Gastroesophageal sphincter (tissue), 4 donors: ENCODE measurements around the gene NPAS1. TPM values are rescaled to one million over a fixed set of nuclear protein-coding genes. Genes with fewer than 3 reads are reported as not detected.

Experiments used
- ATAC-seq: fragments of 150-250 bp; one replicate; pipeline ENCODE4 v1.9.1; 2016; ENCODE audit warnings: mild to moderate bottlenecking, moderate library complexity
- H3K27ac ChIP-seq, 4 donors: fragments of 200-600 bp; sonication (generic) in 3 of 4; 1 replicate in 3 of 4; 2 replicates in 1 of 4; pipeline ENCODE4 v1.5.1; 2016 to 2019
- H3K27me3 ChIP-seq: fragments of 200-600 bp; sonication (generic); one replicate; pipeline ENCODE4 v1.5.1; 2019
- H3K36me3 ChIP-seq, 2 donors: fragments of 200-600 bp; sonication (generic); one replicate each; pipeline ENCODE4 v1.5.1; 2019; ENCODE audit warnings: control low read depth in 1 of 2
- H3K4me1 ChIP-seq, 3 donors: fragments of 200-600 bp; sonication (generic); 1 replicate in 2 of 3; 2 replicates in 1 of 3; pipeline ENCODE4 v1.5.1; 2016 to 2019; ENCODE audit warnings: control low read depth in 2 of 3
- H3K4me3 ChIP-seq, 2 donors: fragments of 200-600 bp; sonication (generic); one replicate each; pipeline ENCODE4 v1.5.1; 2019; ENCODE audit warnings: mild to moderate bottlenecking in 1 of 2, moderate library complexity in 1 of 2
- H3K9me3 ChIP-seq, 3 donors: fragments of 200-600 bp; sonication (generic); one replicate each; pipeline ENCODE4 v1.5.1; 2017 to 2019; ENCODE audit warnings: control low read depth in 2 of 3
- CTCF ChIP-seq, 4 experiments: fragments of 200-600 bp in 2 of 4; fragments of 450-650 bp in 2 of 4; sonication (generic) in 1 of 4; IDR thresholded peaks; one replicate each; pipeline ENCODE4 v1.5.1; 2017 to 2019; ENCODE audit warnings: antibody characterized with exemption in 4 of 4, mild to moderate bottlenecking in 2 of 4, moderate library complexity in 2 of 4
- EP300 ChIP-seq: sonication (generic); formaldehyde crosslinking; IDR thresholded peaks from one replicate; pipeline ENCODE4 v1.6.1; 2017; ENCODE audit warnings: antibody characterized with exemption, mild to moderate bottlenecking
- POLR2A ChIP-seq, 2 donors: fragments of 450-650 bp; IDR thresholded peaks; one replicate each; pipeline ENCODE4 v1.6.1; 2017; ENCODE audit warnings: antibody characterized with exemption in 2 of 2, mild to moderate bottlenecking in 2 of 2, moderate library complexity in 1 of 2
- POLR2AphosphoS5 ChIP-seq: sonication (generic); formaldehyde crosslinking; IDR thresholded peaks from one replicate; pipeline ENCODE4 v1.6.1; 2017; ENCODE audit warnings: antibody characterized with exemption
- WGBS, 2 donors: methylation state at CpG; one replicate each; pipeline ENCODE4 v1.1.5; 2018; ENCODE audit warnings: low coverage in 1 of 2; 5-methylcytosine and 5-hydroxymethylcytosine counted together
- total RNA-seq, 4 donors: library from RNA; depleted of rRNA; stranded (reverse); fragments of >200 nt; gene quantifications; one replicate each; pipeline ENCODE4 v1.1.0, GENCODE V29; 2016

Gene NPAS1
- total RNA-seq, 4 donors from 2014 or later: 0.85 TPM; not detected in 3

- TF ChIP-seq CTCF (IDR thresholded peaks at IDR 0.05) (no peak), POLR2A (IDR thresholded peaks at IDR 0.05) (no peak), EP300 (no peak), POLR2AphosphoS5 (no peak)
- no peaks in the 10 kb centered on the region for H3K9me3 ChIP-seq
- no peaks in the 10 kb centered on the region for H3K27me3 ChIP-seq
- no peak for ATAC-seq
- no peak overlapping the region for H3K27ac ChIP-seq
- H3K36me3 ChIP-seq: peaks cover 0 to 86% of the 10 kb centered on the region in 2 donors
- no peak overlapping the region for H3K4me3 ChIP-seq
- H3K4me1 ChIP-seq: peaks cover 0 to 20% (median 10%) of the 10 kb centered on the region in 3 donors
- 60 to 86% methylated on average over 1 to 5 of the region's 7 CpGs for WGBS, 2 donors
Measured at GRCh38 chr19:46995492-46995891, 24.1 kb upstream of the NPAS1 start.

DNA sequence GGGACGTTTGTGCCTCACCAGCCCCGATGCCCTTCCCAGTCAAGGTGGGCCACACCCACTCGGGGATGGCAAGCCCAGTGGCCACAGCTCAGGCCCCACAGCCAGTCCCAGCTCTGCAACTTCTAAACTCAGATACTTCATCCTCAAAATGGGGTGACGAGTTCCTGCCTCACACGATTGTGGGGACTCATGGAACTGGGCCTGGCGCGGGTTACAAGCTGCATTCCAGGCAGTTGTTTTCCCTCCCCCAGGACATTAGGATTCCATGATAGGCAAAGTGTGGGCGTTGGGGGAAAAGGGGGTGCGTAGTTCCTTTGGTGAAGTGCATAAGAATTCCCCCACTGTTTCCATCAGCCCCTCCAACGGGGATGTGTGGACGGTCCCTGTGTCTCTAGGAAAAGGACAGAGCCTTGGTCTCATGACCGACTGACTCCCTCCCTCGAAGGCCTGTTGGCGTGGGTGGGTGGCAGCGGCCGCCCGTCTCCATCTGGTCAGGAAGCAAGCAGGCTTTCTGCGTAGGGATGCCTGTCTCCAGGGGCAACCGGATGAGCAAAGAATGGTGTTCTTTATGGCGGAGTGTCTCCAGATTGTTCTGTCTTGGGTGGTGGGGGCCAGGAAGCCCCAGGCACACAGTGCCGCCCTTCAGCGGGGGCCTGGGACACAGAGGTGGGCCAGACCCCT lies 21.1 kb upstream of the NPAS1 start:
- peaks cover 0 to 81% of the 10 kb centered on the region in 2 donors for H3K36me3 ChIP-seq

GRCh38 chr19:46999377-46999776 lies 20.3 kb upstream of the NPAS1 start:
- no CpG with 5 or more reads among the region's 7 CpGs for WGBS, 2 donors
- no peak overlapping the region for H3K27ac ChIP-seq
- peaks cover 0 to 9% (median 0%) of the 10 kb centered on the region in 3 donors for H3K4me1 ChIP-seq
- H3K4me3 ChIP-seq: no peak overlapping the region
- peaks cover 5% of the 10 kb centered on the region for H3K27me3 ChIP-seq
- no peak for ATAC-seq
- H3K36me3 ChIP-seq: peaks cover 0 to 73% of the 10 kb centered on the region in 2 donors
- H3K9me3 ChIP-seq: no peaks in the 10 kb centered on the region
- TF ChIP-seq POLR2A (IDR thresholded peaks at IDR 0.05) (no peak), CTCF (IDR thresholded peaks at IDR 0.05) (no peak), POLR2AphosphoS5 (no peak), EP300 (no peak)

More for the DNA sequence above, 21.1 kb upstream of the NPAS1 start:
- Histone ChIP-seq H3K27me3 (no peaks in the 10 kb centered on the region), H3K9me3 (no peaks in the 10 kb centered on the region), H3K4me3 (no peak overlapping the region), H3K4me1 (peaks cover 0 to under 1% (median 0%) of the 10 kb centered on the region in 3 donors), H3K27ac (no peak overlapping the region)
- TF ChIP-seq POLR2AphosphoS5 (no peak), POLR2A (IDR thresholded peaks at IDR 0.05) (no peak), EP300 (no peak), CTCF (IDR thresholded peaks at IDR 0.05) (no peak)
- ATAC-seq: no peak
- WGBS, 2 donors: 61 to 94% methylated on average over 5 to 7 of the region's 22 CpGs

DNA sequence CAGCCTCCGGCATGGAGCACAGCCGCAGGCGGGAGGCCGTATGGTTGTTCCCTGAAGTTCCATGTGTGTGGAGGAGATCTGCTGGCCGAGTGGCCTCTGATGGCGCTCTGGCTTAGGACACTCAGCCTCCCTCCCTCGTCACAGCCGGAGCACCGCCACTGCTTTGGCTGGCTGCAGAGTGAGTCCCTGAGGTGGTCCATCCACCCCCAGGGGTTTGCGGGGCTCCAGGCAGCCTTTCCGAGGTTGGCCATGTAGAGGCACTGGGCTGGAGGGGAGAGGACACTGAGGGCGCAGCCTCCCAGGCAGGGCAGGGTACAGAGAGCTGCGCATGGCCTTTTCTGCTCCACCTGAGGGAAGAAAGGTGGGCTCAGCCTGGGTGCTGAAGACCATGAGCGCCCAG lies 19.8 kb upstream of the NPAS1 start:
- H3K36me3 ChIP-seq: peaks cover 0 to 68% of the 10 kb centered on the region in 2 donors
- 100% methylated on average over 1 of the region's 14 CpGs; no CpG with 5 or more reads in 1 of the 2 donors for WGBS, 2 donors
- H3K9me3 ChIP-seq: no peaks in the 10 kb centered on the region
- H3K4me3 ChIP-seq: no peak overlapping the region
- peaks cover 0 to 9% (median 0%) of the 10 kb centered on the region in 3 donors for H3K4me1 ChIP-seq
- no peak overlapping the region for H3K27ac ChIP-seq
- no peak for ATAC-seq
- TF ChIP-seq CTCF (IDR thresholded peaks at IDR 0.05) (no peak), EP300 (no peak), POLR2AphosphoS5 (no peak), POLR2A (IDR thresholded peaks at IDR 0.05) (no peak)
- peaks cover 5% of the 10 kb centered on the region for H3K27me3 ChIP-seq

DNA sequence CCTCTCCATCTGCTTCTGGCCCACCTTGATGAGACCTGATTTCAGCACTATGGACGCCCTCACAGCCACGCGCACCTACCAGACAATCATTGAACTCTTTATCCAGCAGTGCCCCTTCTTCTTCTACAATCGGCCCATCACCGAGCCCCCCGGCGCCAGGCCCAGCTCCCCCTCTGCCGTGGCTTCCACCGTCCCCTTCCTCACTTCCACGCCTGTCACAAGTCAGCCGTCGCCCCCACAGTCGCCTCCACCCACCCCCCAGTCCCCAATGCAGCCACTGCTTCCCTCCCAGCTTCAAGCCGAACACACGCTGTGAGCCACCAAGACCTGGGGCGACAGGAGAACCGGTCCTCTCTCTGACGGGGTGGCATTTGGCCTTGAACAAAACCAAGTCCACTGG lies 19.3 kb upstream of the NPAS1 start:
- Histone ChIP-seq H3K27ac (no peak overlapping the region), H3K27me3 (peaks cover 5% of the 10 kb centered on the region), H3K4me3 (no peak overlapping the region), H3K9me3 (no peaks in the 10 kb centered on the region), H3K36me3 (peaks cover 0 to 65% of the 10 kb centered on the region in 2 donors), H3K4me1 (peaks cover 0 to 9% (median 0%) of the 10 kb centered on the region in 3 donors)
- TF ChIP-seq EP300 (no peak), POLR2A (IDR thresholded peaks at IDR 0.05) (no peak), POLR2AphosphoS5 (no peak), CTCF (IDR thresholded peaks at IDR 0.05) (no peak)
- no peak for ATAC-seq
- WGBS, 2 donors: 94% methylated on average over 3 to 5 of the region's 18 CpGs
